ENCODE data around the gene MYO5B. TPM values are rescaled to one million over a fixed set of nuclear protein-coding genes. Genes with fewer than 3 reads are reported as not detected.

MYO5B gene
- total RNA-seq, 2 experiments from 2014 or later, result 0.18 to 0.23 TPM

GRCh38 chr18:50004013-50004412 is 190.9 kb downstream of the MYO5B start:
- H3K4me3 Mint-ChIP-seq, result no peak overlapping the region
- ChIA-PET POLR2A (no interaction called here), CTCF (interaction anchor here (0.6 kb wide), 1 partner anchor 38 kb away, joined by 3 read pairs; no protein-coding TSS in a partner anchor)
- H3K9me3 Mint-ChIP-seq (ENCODE audit: low read depth), result no peaks in the 10 kb centered on the region
- ATAC-seq (peak; percentile 33), DNase-seq (no peak)
- peaks cover 4% of the 10 kb centered on the region for H3K4me1 Mint-ChIP-seq
- no peak overlapping the region for H3K27ac Mint-ChIP-seq
- no peaks in the 10 kb centered on the region for H3K36me3 Mint-ChIP-seq (ENCODE audit: low read depth)
- peaks cover 7% of the 10 kb centered on the region for H3K27me3 Mint-ChIP-seq
- intact Hi-C loops (cut with DNase I, micrococcal nuclease), result no loop called here

GRCh38 chr18:50002781-50003180 is 192.2 kb downstream of the MYO5B start:
- Mint-ChIP-seq H3K9me3 (ENCODE audit: low read depth) (no peaks in the 10 kb centered on the region), H3K36me3 (ENCODE audit: low read depth) (no peaks in the 10 kb centered on the region), H3K4me1 (peaks cover 4% of the 10 kb centered on the region), H3K27me3 (peaks cover 7% of the 10 kb centered on the region), H3K27ac (no peak overlapping the region), H3K4me3 (no peak overlapping the region)
- ATAC-seq (no peak), DNase-seq (no peak)
- intact Hi-C loops (cut with DNase I, micrococcal nuclease), result no loop called here
- ChIA-PET CTCF (no interaction called here), POLR2A (no interaction called here)

DNA sequence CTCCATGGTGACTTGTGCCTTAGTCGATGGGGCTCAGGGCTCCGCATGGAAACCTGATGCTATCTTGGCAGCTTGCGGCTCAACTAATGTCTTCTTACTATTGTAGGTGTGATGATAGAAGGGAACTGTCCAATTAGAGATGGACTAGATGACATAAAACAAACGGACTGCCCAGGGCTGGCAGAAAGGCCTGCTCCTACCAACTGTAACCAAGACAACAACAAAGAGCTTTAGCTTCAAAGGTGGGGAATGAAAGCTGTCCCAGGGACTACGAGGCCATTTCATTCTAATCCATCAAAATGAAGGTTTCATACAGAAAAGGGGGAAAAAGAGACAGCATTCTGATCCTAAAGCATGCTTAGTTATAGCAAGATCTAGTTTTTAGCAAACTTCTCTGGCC is 194.7 kb downstream of the MYO5B start:
- CTCF ChIA-PET, result interaction anchor here (0.6 kb wide), 1 partner anchor 1139 kb away, joined by 4 read pairs; no protein-coding TSS in a partner anchor
- H3K9me3 Mint-ChIP-seq (ENCODE audit: low read depth), result no peaks in the 10 kb centered on the region

DNA sequence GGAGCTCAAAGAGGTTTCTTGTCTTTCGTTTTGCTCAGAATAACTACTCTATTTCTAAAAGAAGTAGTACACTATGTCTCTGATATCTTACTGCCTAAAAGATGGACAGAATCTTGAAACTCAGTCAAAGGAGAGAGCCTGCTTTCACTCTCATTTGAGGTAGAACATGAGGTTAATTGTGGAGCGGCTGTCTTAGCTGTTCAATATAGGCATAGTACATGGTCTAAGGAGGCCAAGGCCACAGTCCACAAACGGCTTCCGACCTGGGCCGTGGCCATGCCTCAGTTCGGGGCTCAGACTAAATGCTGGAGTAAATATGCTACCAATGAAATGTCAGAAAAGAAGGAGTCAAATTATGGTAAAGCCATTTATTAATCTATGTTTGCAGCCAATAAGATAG is 195.8 kb downstream of the MYO5B start:
- ChIA-PET POLR2A (no interaction called here), CTCF (interaction anchor here (0.7 kb wide), 1 partner anchor 693 kb away, joined by 3 read pairs; no protein-coding TSS in a partner anchor)
- Mint-ChIP-seq H3K4me1 (peaks cover 4% of the 10 kb centered on the region), H3K27ac (no peak overlapping the region), H3K4me3 (no peak overlapping the region), H3K36me3 (ENCODE audit: low read depth) (no peaks in the 10 kb centered on the region), H3K27me3 (peaks cover 5% of the 10 kb centered on the region), H3K9me3 (ENCODE audit: low read depth) (no peaks in the 10 kb centered on the region)
- DNase-seq (no peak), ATAC-seq (no peak)
- intact Hi-C loops (cut with DNase I, micrococcal nuclease), result no loop called here

More for the DNA sequence above, 194.7 kb downstream of the MYO5B start:
- ATAC-seq (no peak), DNase-seq (no peak)
- intact Hi-C loops (cut with DNase I, micrococcal nuclease), result no loop called here
- H3K36me3 Mint-ChIP-seq (ENCODE audit: low read depth), result no peaks in the 10 kb centered on the region
- no peak overlapping the region for H3K4me3 Mint-ChIP-seq
- peaks cover 5% of the 10 kb centered on the region for H3K27me3 Mint-ChIP-seq
- POLR2A ChIA-PET, result interaction anchor here (0.5 kb wide), 1 partner anchor 30 kb away, joined by 4 read pairs; no protein-coding TSS in a partner anchor
- H3K27ac Mint-ChIP-seq, result no peak overlapping the region
- peaks cover 4% of the 10 kb centered on the region for H3K4me1 Mint-ChIP-seq

GRCh38 chr18:49997558-49997957 is 197.4 kb downstream of the MYO5B start:
- H3K9me3 Mint-ChIP-seq (ENCODE audit: low read depth), result no peaks in the 10 kb centered on the region
- H3K27ac Mint-ChIP-seq, result no peak overlapping the region

DNA sequence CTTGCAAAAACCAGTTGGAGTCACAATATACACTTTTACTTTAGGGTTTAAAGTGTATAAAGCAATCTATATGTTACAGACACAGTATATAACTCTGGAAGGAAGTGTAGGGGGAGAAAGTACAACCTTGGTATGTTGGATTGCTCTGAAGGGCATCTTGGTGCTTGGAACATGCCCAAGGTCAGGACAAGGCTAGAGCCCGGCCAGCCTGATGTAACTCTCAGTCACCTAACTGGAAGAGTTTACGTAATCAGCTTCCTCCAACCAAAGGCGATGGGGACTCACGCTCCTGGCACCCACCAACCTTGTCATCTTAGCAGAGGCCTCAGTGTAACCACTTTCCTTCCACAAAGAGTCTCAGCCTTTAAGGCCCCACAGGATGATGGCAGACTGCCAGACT is 200.5 kb downstream of the MYO5B start:
- H3K27ac Mint-ChIP-seq, result no peak overlapping the region
- no peaks in the 10 kb centered on the region for H3K27me3 Mint-ChIP-seq
- no peak for DNase-seq
- ChIA-PET CTCF (no interaction called here), POLR2A (no interaction called here)
- intact Hi-C loops (cut with DNase I, micrococcal nuclease), result no loop called here
- no peak overlapping the region for H3K4me3 Mint-ChIP-seq
- ATAC-seq, result no peak
- H3K9me3 Mint-ChIP-seq (ENCODE audit: low read depth), result no peaks in the 10 kb centered on the region
- no peaks in the 10 kb centered on the region for H3K4me1 Mint-ChIP-seq
- no peaks in the 10 kb centered on the region for H3K36me3 Mint-ChIP-seq (ENCODE audit: low read depth)

More at GRCh38 chr18:49997558-49997957, 197.4 kb downstream of the MYO5B start:
- H3K4me1 Mint-ChIP-seq, result no peaks in the 10 kb centered on the region
- ChIA-PET CTCF (no interaction called here), POLR2A (no interaction called here)
- no peaks in the 10 kb centered on the region for H3K27me3 Mint-ChIP-seq
- no peak overlapping the region for H3K4me3 Mint-ChIP-seq
- ATAC-seq (no peak), DNase-seq (no peak)
- intact Hi-C loops (cut with DNase I, micrococcal nuclease), result no loop called here
- H3K36me3 Mint-ChIP-seq (ENCODE audit: low read depth), result no peaks in the 10 kb centered on the region

DNA sequence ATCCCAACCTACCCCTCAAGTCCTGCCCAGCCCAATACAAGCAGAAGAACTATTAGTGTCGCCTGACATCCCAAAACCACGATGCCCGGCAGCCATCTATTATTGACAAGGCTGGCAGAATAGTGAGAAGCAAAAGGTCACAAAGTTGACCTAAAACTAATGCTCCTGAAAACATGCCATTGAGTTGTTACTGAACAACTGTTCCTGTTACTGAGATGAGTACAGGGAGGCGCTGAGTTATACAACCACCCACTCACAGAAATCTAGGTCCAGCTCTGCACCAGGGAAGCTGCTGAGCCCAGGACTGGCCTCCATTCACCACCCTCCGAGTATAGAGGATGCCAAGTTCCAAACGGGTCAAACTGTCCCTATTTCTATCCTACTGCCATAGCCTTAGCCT is 201.6 kb downstream of the MYO5B start:
- H3K9me3 Mint-ChIP-seq (ENCODE audit: low read depth), result no peaks in the 10 kb centered on the region
- no peaks in the 10 kb centered on the region for H3K27me3 Mint-ChIP-seq
- no peaks in the 10 kb centered on the region for H3K36me3 Mint-ChIP-seq (ENCODE audit: low read depth)
- intact Hi-C loops (cut with DNase I, micrococcal nuclease), result no loop called here
- no peak for DNase-seq
- ChIA-PET POLR2A (no interaction called here), CTCF (no interaction called here)
- no peak overlapping the region for H3K4me3 Mint-ChIP-seq
- H3K4me1 Mint-ChIP-seq, result peaks cover 2% of the 10 kb centered on the region
- H3K27ac Mint-ChIP-seq, result no peak overlapping the region
- ATAC-seq, result no peak

DNA sequence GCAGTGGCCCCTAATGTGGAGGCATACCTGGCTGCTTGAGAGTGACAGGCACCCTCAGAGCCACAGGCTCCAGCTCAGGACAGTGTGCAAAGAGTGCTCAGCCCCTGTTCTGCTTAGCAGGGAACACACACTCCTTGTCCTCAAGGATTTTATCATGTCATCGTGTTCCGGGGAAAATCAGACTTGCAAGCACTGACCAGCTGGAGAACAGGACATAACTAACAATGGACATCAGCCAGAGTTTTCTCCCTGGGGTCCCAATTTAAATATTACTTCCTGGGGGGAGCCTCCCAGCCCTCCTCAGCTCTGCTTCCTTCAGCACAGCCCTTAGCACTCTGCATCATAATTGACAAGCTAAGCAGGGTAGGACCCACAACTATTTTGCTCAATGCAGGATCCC is 206.2 kb downstream of the MYO5B start:
- no peak for DNase-seq
- ChIA-PET CTCF (no interaction called here), POLR2A (no interaction called here)
- Mint-ChIP-seq H3K27ac (no peak overlapping the region), H3K36me3 (ENCODE audit: low read depth) (no peaks in the 10 kb centered on the region), H3K4me1 (peaks cover 2% of the 10 kb centered on the region), H3K9me3 (ENCODE audit: low read depth) (no peaks in the 10 kb centered on the region), H3K4me3 (no peak overlapping the region), H3K27me3 (no peaks in the 10 kb centered on the region)
- intact Hi-C loops (cut with DNase I, micrococcal nuclease), result no loop called here
- no peak for ATAC-seq

DNA sequence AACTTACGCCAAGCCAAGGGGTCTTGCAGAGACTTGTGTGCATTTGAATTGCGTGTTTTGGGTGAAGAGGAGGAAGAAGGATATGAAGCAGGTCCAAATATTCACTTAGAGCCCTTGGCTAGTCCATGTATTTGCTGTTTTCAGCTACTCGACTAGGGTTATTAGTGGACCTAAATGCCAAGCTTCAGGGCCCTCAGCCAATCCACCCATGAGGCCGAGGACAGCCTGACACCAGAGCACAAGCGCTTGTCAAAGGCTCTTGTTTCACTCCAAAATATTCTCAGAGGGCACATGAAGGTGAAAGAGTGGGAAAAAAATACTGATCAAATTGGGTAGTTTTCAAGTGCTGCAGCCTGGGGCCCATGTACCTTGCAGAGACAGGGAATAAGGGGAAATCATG is 206.8 kb downstream of the MYO5B start:
- CTCF ChIA-PET, result no interaction called here
- Mint-ChIP-seq H3K27me3 (no peaks in the 10 kb centered on the region), H3K36me3 (ENCODE audit: low read depth) (no peaks in the 10 kb centered on the region), H3K4me1 (peaks cover 2% of the 10 kb centered on the region), H3K9me3 (ENCODE audit: low read depth) (no peaks in the 10 kb centered on the region), H3K27ac (no peak overlapping the region), H3K4me3 (no peak overlapping the region)
- DNase-seq, result no peak
- intact Hi-C loops (cut with DNase I, micrococcal nuclease), result no loop called here
- no peak for ATAC-seq
- POLR2A ChIA-PET, result no interaction called here

- no peak for ATAC-seq
- H3K4me1 Mint-ChIP-seq, result peaks cover 2% of the 10 kb centered on the region
- CTCF ChIA-PET, result no interaction called here
Measured at GRCh38 chr18:49985236-49985635, 209.7 kb downstream of the MYO5B start.

DNA sequence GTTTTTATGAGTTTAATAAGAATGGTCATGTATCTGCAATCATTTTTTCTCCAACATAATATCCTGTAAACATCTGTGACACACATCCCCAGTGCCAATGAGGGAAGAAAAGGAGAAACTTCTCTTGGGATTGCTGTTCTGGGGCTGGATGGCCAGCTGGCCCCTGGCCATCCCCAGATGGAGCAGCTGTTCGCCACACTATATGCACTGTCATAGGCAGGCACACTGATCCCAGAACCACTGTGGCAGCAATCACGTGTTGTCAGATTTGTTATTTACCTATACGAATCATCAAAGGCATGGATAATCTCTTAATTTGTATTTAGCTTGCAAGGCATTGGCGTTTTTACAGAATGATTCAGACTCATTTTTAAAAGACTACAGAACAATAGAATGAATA is 214.1 kb downstream of the MYO5B start:
- POLR2A ChIA-PET, result no interaction called here

More at GRCh38 chr18:49985236-49985635, 209.7 kb downstream of the MYO5B start:
- H3K36me3 Mint-ChIP-seq (ENCODE audit: low read depth), result no peaks in the 10 kb centered on the region
- POLR2A ChIA-PET, result no interaction called here
- H3K27ac Mint-ChIP-seq, result no peak overlapping the region
- intact Hi-C loops (cut with DNase I, micrococcal nuclease), result no loop called here
- H3K9me3 Mint-ChIP-seq (ENCODE audit: low read depth), result no peaks in the 10 kb centered on the region
- DNase-seq, result no peak
- no peaks in the 10 kb centered on the region for H3K27me3 Mint-ChIP-seq
- no peak overlapping the region for H3K4me3 Mint-ChIP-seq

DNA sequence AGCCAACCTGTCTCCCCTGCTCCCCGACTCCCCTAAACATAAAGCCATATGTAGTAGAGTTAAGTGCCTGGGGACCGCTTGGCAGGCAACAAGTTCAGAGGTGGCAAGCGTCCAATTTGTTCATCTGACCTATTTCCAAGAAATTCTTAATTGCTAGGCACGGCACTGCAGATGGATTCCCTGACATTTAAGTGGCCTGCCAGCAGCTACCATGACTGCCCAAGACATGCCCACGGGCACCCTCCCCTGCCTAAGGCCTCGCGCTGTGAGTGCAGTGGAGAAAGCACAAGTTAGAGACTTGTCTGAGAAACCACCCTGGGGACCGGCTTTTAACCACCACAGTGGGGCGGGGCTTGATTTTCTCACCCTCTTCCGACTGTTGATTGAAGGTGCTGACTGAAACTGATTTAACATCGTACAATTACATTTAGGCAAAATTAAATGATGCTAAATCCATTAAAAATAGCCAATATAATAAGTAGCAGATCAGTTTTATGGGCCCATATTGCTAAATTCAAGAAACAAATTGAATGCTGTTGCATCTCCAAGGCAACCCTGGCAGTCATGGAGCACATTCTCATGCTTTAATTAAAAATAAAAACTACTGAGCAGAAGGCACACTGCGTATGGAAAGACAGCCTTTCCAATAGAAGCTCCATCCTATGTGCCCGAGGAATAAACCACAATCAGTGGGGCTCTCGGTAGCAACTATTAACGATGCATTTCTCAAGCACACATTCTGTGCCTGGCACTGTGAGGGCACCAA is 218.0 kb downstream of the MYO5B start:
- no peaks in the 10 kb centered on the region for H3K27me3 Mint-ChIP-seq
- H3K4me1 Mint-ChIP-seq, result no peaks in the 10 kb centered on the region
- intact Hi-C loops (cut with DNase I, micrococcal nuclease), result no loop called here
- H3K27ac Mint-ChIP-seq, result no peak overlapping the region
- no peaks in the 10 kb centered on the region for H3K36me3 Mint-ChIP-seq (ENCODE audit: low read depth)
- no peak for DNase-seq
- ATAC-seq, result no peak
- H3K4me3 Mint-ChIP-seq, result no peak overlapping the region
- H3K9me3 Mint-ChIP-seq (ENCODE audit: low read depth), result no peaks in the 10 kb centered on the region
- CTCF ChIA-PET, result interaction anchor here (1.4 kb wide), 1 partner anchor 242 kb away, joined by 4 read pairs; no protein-coding TSS in a partner anchor
- POLR2A ChIA-PET, result no interaction called here

More for the DNA sequence above, 214.1 kb downstream of the MYO5B start:
- H3K27me3 Mint-ChIP-seq, result no peaks in the 10 kb centered on the region
- CTCF ChIA-PET, result no interaction called here
- H3K9me3 Mint-ChIP-seq (ENCODE audit: low read depth), result no peaks in the 10 kb centered on the region
- no peaks in the 10 kb centered on the region for H3K36me3 Mint-ChIP-seq (ENCODE audit: low read depth)
- H3K4me3 Mint-ChIP-seq, result no peak overlapping the region
- H3K27ac Mint-ChIP-seq, result no peak overlapping the region
- intact Hi-C loops (cut with DNase I, micrococcal nuclease), result no loop called here
- no peak for ATAC-seq
- no peak for DNase-seq
- no peaks in the 10 kb centered on the region for H3K4me1 Mint-ChIP-seq

All from activated CD4-positive, alpha-beta T cell treated with anti-CD3 and anti-CD28 coated beads for 36 hours (primary cell).